HCT116 (cell line): ENCODE results near the gene SLC41A1. TPM values are rescaled to one million over a fixed set of nuclear protein-coding genes. Genes with fewer than 3 reads are reported as not detected.

Experiments used
- ATAC-seq: fragments of 200-7000 bp; cut with Tn5 transposase; 2 replicates; pipeline ENCODE4 v1.9.1; 2020; ENCODE audit warnings: mild to moderate bottlenecking, moderate library complexity
- BruUV-seq: library from RNA; stranded (reverse); fragments of 400-500 nt; replicated peaks from 2 replicates; lab custom pipeline; 2021; lab: Mats Ljungman, UMichigan
- CTCF ChIA-PET: fragments of 300-600 bp; sonication (Branson Sonifier 250); formaldehyde crosslinking; loops from one replicate; lab custom pipeline; 2021; ENCODE audit warnings: antibody characterized with exemption; lab: Charles Lee
- POLR2A ChIA-PET: fragments of 300-600, 350-600 bp; sonication (Branson Sonifier 250); formaldehyde crosslinking; loops from one replicate; lab custom pipeline; 2021; ENCODE audit warnings: antibody characterized with exemption; lab: Charles Lee
- RAD21 ChIA-PET, 2 experiments: fragments of 300-600 bp; sonication (Branson Sonifier 250); formaldehyde crosslinking; loops; one replicate each; lab custom pipeline; 2023; ENCODE audit warnings: low total read pairs in 2 of 2; ENCODE audit not compliant: uncharacterized antibody in 2 of 2, unreplicated experiment in 2 of 2, low non-redundant PET in 1 of 2; lab: Charles Lee
- DNase-seq: peaks from one replicate; pipeline ENCODE4 v3.0.0-alpha.2; 2010; ENCODE audit warnings: low read depth, low spot score
- H2AFZ ChIP-seq: fragments of 200-600 bp; shearing (Covaris generic), sonication (generic); 2 replicates; pipeline ENCODE4 v1.6.1; 2017; ENCODE audit warnings: low read depth, mixed run types, mixed read lengths, antibody characterized with exemption, low read length; ENCODE audit not compliant: poor library complexity, severe bottlenecking
- H3K27ac ChIP-seq: 2 replicates; pipeline ENCODE4 v1.5.1; 2012; ENCODE audit warnings: low read depth, low read length
- H3K27me3 ChIP-seq: fragments of 200-600 bp; sonication (generic); 2 replicates; pipeline ENCODE4 v1.6.1; 2016; ENCODE audit warnings: mixed run types, low read length, mixed read lengths; ENCODE audit not compliant: insufficient read depth
- H3K36me3 ChIP-seq, 2 experiments: fragments of 200-500 bp in 1 of 2; fragments of 200-600 bp in 1 of 2; sonication (Bioruptor generic) in 1 of 2; sonication (generic) in 1 of 2; 2 replicates each; pipeline versions ENCODE4 v1.5.1 to v1.6.1; 2014 to 2016; ENCODE audit warnings: low read length in 2 of 2, inconsistent platforms in 1 of 2, mixed read lengths in 1 of 2, mixed run types in 1 of 2; ENCODE audit not compliant: insufficient read depth in 2 of 2, control insufficient read depth in 1 of 2
- H3K4me1 ChIP-seq, 2 experiments: fragments of 200-600 bp in 1 of 2; sonication (generic) in 1 of 2; 2 replicates each; pipeline versions ENCODE4 v1.5.1 to v1.6.1; 2012 to 2017; ENCODE audit warnings: low read length in 2 of 2, inconsistent platforms in 1 of 2, mild to moderate bottlenecking in 1 of 2, mixed read lengths in 1 of 2, mixed run types in 1 of 2, moderate library complexity in 1 of 2; ENCODE audit not compliant: insufficient read depth in 2 of 2, control insufficient read depth in 1 of 2
- H3K4me2 ChIP-seq: fragments of 200-600 bp; sonication (generic); 2 replicates; pipeline ENCODE4 v1.6.1; 2017; ENCODE audit warnings: mixed run types, low read length, mixed read lengths
- H3K4me3 ChIP-seq, 2 experiments: fragments of 200-600 bp in 1 of 2; sonication (generic) in 1 of 2; replicated peaks in 1 of 2; 2 replicates each; pipeline ENCODE4 v1.5.1; 2011 to 2016; ENCODE audit warnings: low read length in 2 of 2, control low read depth in 1 of 2, low read depth in 1 of 2, mild to moderate bottlenecking in 1 of 2, mixed read lengths in 1 of 2, mixed run types in 1 of 2
- H3K79me2 ChIP-seq: fragments of 200-600 bp; sonication (generic); 2 replicates; pipeline ENCODE4 v1.6.1; 2017; ENCODE audit warnings: mild to moderate bottlenecking, mixed run types, low read length, moderate library complexity, mixed read lengths; ENCODE audit not compliant: insufficient read depth
- H3K9ac ChIP-seq: fragments of 200-600 bp; sonication (generic); 2 replicates; pipeline ENCODE4 v1.6.1; 2016; ENCODE audit warnings: low read length, mixed read lengths
- H3K9me2 ChIP-seq: fragments of 200-600 bp; sonication (generic), shearing (Covaris generic); 2 replicates; pipeline ENCODE4 v1.6.1; 2017; ENCODE audit warnings: mixed run types, mild to moderate bottlenecking, moderate library complexity; ENCODE audit not compliant: insufficient read depth
- H3K9me3 ChIP-seq, 2 experiments: fragments of 200-500 bp in 1 of 2; fragments of 200-600 bp in 1 of 2; sonication (Bioruptor generic) in 1 of 2; sonication (generic) in 1 of 2; 2 replicates each; pipeline ENCODE4 v1.6.1; 2014 to 2017; ENCODE audit warnings: low read length in 2 of 2, mixed read lengths in 2 of 2, inconsistent platforms in 1 of 2, low read depth in 1 of 2, mild to moderate bottlenecking in 1 of 2, mixed run types in 1 of 2, moderate library complexity in 1 of 2; ENCODE audit not compliant: control insufficient read depth in 1 of 2, insufficient read depth in 1 of 2
- H4K20me1 ChIP-seq: fragments of 200-600 bp; sonication (generic), shearing (Covaris generic); 2 replicates; pipeline ENCODE4 v1.6.1; 2017; ENCODE audit warnings: mixed run types, mild to moderate bottlenecking, moderate library complexity; ENCODE audit not compliant: insufficient read depth
- CBX3 ChIP-seq: IDR thresholded peaks from 2 replicates; pipeline ENCODE4 v1.6.1; 2012; ENCODE audit warnings: low read depth
- CEBPB ChIP-seq: IDR thresholded peaks from 2 replicates; pipeline ENCODE4 v1.6.1; 2012; ENCODE audit warnings: low read depth
- EZH2phosphoT487 ChIP-seq: fragments of 200-600 bp; IDR thresholded peaks from 2 replicates; pipeline ENCODE4 v1.6.1; 2018; ENCODE audit warnings: antibody characterized with exemption, borderline replicate concordance
- FOSL1 ChIP-seq: IDR thresholded peaks from 2 replicates; pipeline ENCODE4 v1.6.1; 2012; ENCODE audit warnings: low read depth
- JUND ChIP-seq: IDR thresholded peaks from 2 replicates; pipeline ENCODE4 v1.6.1; 2012
- POLR2A ChIP-seq: IDR thresholded peaks from 2 replicates; pipeline ENCODE4 v1.7.0; 2011; ENCODE audit warnings: borderline replicate concordance; ENCODE audit not compliant: insufficient read depth, insufficient read length; ENCODE audit errors: extremely low read depth
- SP1 ChIP-seq: IDR thresholded peaks from 2 replicates; pipeline ENCODE4 v1.6.1; 2012; ENCODE audit warnings: low read depth
- SRF ChIP-seq: IDR thresholded peaks from 2 replicates; pipeline ENCODE4 v1.6.1; 2012; ENCODE audit warnings: low read depth
- YY1 ChIP-seq: IDR thresholded peaks from 2 replicates; pipeline ENCODE4 v1.6.1; 2011; ENCODE audit warnings: low read length, low read depth, moderate library complexity, mild to moderate bottlenecking; ENCODE audit not compliant: insufficient replicate concordance; ENCODE audit errors: extremely low read depth
- intact Hi-C: fragments of 100-400 bp; cut with micrococcal nuclease; formaldehyde crosslinking; loops from 2 replicates; pipeline ENCODE4 v1.10.0; 2022
- total RNA-seq: library from RNA; stranded (reverse); gene quantifications from one replicate; pipeline ENCODE4 v1.2.1, GENCODE V29; 2021; ENCODE audit not compliant: unreplicated experiment
- TF ChIP-seq, protein P1 (sequence below): IDR thresholded peaks from 2 replicates; pipeline ENCODE4 v1.6.1; 2012
- TF ChIP-seq, protein P2 (sequence below), 3 experiments: fragments of 200-600 bp in 1 of 3; sonication (generic) in 1 of 3; IDR thresholded peaks in 2 of 3; conservative IDR thresholded peaks in 1 of 3; 2 replicates each; pipeline ENCODE4 v1.5.1; 2012 to 2017; ENCODE audit warnings: low read depth in 2 of 3, low read length in 2 of 3, antibody characterized with exemption in 1 of 3, borderline replicate concordance in 1 of 3, control low read depth in 1 of 3, mild to moderate bottlenecking in 1 of 3, mixed read lengths in 1 of 3, mixed run types in 1 of 3, moderate library complexity in 1 of 3; ENCODE audit not compliant: insufficient read depth in 1 of 3
- TF ChIP-seq, protein P3 (sequence below): IDR thresholded peaks from 2 replicates; pipeline ENCODE4 v1.6.1; 2011; ENCODE audit warnings: mild to moderate bottlenecking, low read length, moderate library complexity; ENCODE audit not compliant: insufficient replicate concordance; ENCODE audit errors: extremely low read depth
- TF ChIP-seq, protein P4 (sequence below): IDR thresholded peaks from 2 replicates; pipeline ENCODE4 v1.6.1; 2012; ENCODE audit warnings: low read depth

Gene SLC41A1
- total RNA-seq, 1 experiment from 2014 or later = 35.9 TPM

DNA sequence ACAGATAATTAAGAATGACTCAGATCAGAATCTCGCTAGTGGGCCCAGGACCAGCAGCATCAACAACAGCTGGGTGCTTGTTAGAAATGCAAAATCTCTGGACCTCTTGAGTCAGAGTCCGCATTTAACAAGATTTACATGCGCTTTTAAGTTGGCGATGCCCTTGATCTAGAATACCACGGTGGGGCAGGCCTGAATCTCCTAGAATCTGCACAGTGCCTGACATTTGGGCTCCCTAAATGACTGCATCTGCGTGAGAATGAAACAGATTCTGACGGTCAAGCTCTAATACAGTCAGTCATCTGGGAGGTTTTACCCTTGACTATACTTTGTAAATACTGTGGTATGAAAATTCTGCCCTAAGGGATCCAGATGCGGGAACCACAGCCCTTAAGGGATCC, 20.5 kb downstream of the SLC41A1 start:
- Histone ChIP-seq H3K4me1 (no peaks in the 10 kb centered on the region), H3K27ac (no peak overlapping the region), H3K9ac (no peak overlapping the region), H3K36me3 (peaks cover 7 to 22% of the 10 kb centered on the region in 2 experiments; a peak in 3 of 4 replicates), H3K27me3 (no peaks in the 10 kb centered on the region), H3K4me3 (no peak overlapping the region), H3K9me2 (no peaks in the 10 kb centered on the region)
- RAD21 ChIA-PET = interaction anchor here (0.6 to 2.0 kb wide), 7 partner anchors 115 to 185 kb away, joined by 3 to 24 read pairs (median 7); no protein-coding TSS in a partner anchor
- no TSS peak for BruUV-seq
- no peak for DNase-seq
- no peak for ATAC-seq
- CTCF ChIA-PET = interaction anchor here (0.8 to 5.7 kb wide), 10 partner anchors 11 to 314 kb away, joined by 3 to 128 read pairs (median 5); no protein-coding TSS in a partner anchor
- TF ChIP-seq, protein P1, sequence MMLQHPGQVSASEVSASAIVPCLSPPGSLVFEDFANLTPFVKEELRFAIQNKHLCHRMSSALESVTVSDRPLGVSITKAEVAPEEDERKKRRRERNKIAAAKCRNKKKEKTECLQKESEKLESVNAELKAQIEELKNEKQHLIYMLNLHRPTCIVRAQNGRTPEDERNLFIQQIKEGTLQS = no peak
- TF ChIP-seq FOSL1 (no peak), SP1 (no peak), SRF (no peak), YY1 (no peak), CEBPB (no peak), JUND (no peak), EZH2phosphoT487 (no peak), CBX3 (no peak), POLR2A (no peak)
- TF ChIP-seq, protein P2, sequence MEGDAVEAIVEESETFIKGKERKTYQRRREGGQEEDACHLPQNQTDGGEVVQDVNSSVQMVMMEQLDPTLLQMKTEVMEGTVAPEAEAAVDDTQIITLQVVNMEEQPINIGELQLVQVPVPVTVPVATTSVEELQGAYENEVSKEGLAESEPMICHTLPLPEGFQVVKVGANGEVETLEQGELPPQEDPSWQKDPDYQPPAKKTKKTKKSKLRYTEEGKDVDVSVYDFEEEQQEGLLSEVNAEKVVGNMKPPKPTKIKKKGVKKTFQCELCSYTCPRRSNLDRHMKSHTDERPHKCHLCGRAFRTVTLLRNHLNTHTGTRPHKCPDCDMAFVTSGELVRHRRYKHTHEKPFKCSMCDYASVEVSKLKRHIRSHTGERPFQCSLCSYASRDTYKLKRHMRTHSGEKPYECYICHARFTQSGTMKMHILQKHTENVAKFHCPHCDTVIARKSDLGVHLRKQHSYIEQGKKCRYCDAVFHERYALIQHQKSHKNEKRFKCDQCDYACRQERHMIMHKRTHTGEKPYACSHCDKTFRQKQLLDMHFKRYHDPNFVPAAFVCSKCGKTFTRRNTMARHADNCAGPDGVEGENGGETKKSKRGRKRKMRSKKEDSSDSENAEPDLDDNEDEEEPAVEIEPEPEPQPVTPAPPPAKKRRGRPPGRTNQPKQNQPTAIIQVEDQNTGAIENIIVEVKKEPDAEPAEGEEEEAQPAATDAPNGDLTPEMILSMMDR (IDR thresholded peaks at IDR 0.05 in 2 of 3, conservative IDR thresholded peaks at IDR 0.05 in 1 of 3; ENCODE audit: borderline replicate concordance in 1 of 3, insufficient read depth in 1 of 3, low read depth in 2 of 3, low read length in 2 of 3) = no peak
- TF ChIP-seq, protein P3, sequence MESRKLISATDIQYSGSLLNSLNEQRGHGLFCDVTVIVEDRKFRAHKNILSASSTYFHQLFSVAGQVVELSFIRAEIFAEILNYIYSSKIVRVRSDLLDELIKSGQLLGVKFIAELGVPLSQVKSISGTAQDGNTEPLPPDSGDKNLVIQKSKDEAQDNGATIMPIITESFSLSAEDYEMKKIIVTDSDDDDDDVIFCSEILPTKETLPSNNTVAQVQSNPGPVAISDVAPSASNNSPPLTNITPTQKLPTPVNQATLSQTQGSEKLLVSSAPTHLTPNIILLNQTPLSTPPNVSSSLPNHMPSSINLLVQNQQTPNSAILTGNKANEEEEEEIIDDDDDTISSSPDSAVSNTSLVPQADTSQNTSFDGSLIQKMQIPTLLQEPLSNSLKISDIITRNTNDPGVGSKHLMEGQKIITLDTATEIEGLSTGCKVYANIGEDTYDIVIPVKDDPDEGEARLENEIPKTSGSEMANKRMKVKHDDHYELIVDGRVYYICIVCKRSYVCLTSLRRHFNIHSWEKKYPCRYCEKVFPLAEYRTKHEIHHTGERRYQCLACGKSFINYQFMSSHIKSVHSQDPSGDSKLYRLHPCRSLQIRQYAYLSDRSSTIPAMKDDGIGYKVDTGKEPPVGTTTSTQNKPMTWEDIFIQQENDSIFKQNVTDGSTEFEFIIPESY = no peak
- TF ChIP-seq, protein P4, sequence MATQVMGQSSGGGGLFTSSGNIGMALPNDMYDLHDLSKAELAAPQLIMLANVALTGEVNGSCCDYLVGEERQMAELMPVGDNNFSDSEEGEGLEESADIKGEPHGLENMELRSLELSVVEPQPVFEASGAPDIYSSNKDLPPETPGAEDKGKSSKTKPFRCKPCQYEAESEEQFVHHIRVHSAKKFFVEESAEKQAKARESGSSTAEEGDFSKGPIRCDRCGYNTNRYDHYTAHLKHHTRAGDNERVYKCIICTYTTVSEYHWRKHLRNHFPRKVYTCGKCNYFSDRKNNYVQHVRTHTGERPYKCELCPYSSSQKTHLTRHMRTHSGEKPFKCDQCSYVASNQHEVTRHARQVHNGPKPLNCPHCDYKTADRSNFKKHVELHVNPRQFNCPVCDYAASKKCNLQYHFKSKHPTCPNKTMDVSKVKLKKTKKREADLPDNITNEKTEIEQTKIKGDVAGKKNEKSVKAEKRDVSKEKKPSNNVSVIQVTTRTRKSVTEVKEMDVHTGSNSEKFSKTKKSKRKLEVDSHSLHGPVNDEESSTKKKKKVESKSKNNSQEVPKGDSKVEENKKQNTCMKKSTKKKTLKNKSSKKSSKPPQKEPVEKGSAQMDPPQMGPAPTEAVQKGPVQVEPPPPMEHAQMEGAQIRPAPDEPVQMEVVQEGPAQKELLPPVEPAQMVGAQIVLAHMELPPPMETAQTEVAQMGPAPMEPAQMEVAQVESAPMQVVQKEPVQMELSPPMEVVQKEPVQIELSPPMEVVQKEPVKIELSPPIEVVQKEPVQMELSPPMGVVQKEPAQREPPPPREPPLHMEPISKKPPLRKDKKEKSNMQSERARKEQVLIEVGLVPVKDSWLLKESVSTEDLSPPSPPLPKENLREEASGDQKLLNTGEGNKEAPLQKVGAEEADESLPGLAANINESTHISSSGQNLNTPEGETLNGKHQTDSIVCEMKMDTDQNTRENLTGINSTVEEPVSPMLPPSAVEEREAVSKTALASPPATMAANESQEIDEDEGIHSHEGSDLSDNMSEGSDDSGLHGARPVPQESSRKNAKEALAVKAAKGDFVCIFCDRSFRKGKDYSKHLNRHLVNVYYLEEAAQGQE = no peak
- TF ChIP-seq, all 23 proteins: peak for 0
- Histone ChIP-seq H4K20me1 (no peaks in the 10 kb centered on the region), H3K4me2 (no peak overlapping the region), H3K79me2 (no peaks in the 10 kb centered on the region), H3K9me3 (no peaks in the 10 kb centered on the region), H2AFZ (no peak overlapping the region)
- intact Hi-C loops = loop anchor here (5.0 kb wide), 1 partner anchor 315 kb away; no protein-coding TSS in a partner anchor
- POLR2A ChIA-PET = interaction anchor here (1.0 kb wide), 1 partner anchor 12 kb away, joined by 3 read pairs; no protein-coding TSS in a partner anchor
